Epithelial cell of proximal tubule (primary cell): ENCODE data around the gene RAB14. TPM values are rescaled to one million over a fixed set of nuclear protein-coding genes. Genes with fewer than 3 reads are reported as not detected.

Experiments
- DNase-seq: peaks from one replicate; pipeline ENCODE4 v3.0.0-alpha.2; 2011; ENCODE audit warnings: low read depth
- H3K4me3 ChIP-seq: 2 replicates; pipeline ENCODE4 v1.5.1; 2011; ENCODE audit warnings: low read depth, mild to moderate bottlenecking, low read length
- total RNA-seq: library from RNA; depleted of rRNA; stranded (reverse); fragments of >200 nt; gene quantifications from 2 replicates; pipeline ENCODE4 v1.2.3, GENCODE V29; 2015
- TF ChIP-seq, protein P1 (sequence below): conservative IDR thresholded peaks from 2 replicates; pipeline ENCODE4 v1.5.1; 2012; ENCODE audit warnings: low read depth, mild to moderate bottlenecking, low read length

The RAB14 gene
- total RNA-seq, 1 donor from 2014 or later = 15.5 TPM

DNA sequence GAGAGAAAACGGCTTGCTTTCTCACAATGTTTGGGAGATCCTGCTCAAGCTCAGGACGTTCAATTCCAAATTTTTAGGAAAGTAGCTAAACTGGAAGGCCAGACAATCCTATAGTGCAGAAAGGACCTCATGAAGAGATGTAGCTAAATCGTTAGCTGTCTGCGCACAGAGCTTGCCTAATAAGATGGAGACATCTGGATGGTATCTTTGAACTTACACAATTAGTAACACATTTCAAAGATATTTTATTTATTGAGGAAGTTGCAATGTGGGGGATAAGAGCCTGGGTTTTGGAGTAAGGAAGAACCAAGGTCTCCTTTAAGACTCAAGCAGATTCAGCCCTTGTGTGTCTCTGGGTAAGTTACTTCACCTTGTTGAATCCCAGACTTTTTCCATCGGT lies 28.6 kb upstream of the RAB14 start:
- H3K4me3 ChIP-seq = no peak overlapping the region
- no peak for DNase-seq
- TF ChIP-seq, protein P1, sequence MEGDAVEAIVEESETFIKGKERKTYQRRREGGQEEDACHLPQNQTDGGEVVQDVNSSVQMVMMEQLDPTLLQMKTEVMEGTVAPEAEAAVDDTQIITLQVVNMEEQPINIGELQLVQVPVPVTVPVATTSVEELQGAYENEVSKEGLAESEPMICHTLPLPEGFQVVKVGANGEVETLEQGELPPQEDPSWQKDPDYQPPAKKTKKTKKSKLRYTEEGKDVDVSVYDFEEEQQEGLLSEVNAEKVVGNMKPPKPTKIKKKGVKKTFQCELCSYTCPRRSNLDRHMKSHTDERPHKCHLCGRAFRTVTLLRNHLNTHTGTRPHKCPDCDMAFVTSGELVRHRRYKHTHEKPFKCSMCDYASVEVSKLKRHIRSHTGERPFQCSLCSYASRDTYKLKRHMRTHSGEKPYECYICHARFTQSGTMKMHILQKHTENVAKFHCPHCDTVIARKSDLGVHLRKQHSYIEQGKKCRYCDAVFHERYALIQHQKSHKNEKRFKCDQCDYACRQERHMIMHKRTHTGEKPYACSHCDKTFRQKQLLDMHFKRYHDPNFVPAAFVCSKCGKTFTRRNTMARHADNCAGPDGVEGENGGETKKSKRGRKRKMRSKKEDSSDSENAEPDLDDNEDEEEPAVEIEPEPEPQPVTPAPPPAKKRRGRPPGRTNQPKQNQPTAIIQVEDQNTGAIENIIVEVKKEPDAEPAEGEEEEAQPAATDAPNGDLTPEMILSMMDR = no peak

DNA sequence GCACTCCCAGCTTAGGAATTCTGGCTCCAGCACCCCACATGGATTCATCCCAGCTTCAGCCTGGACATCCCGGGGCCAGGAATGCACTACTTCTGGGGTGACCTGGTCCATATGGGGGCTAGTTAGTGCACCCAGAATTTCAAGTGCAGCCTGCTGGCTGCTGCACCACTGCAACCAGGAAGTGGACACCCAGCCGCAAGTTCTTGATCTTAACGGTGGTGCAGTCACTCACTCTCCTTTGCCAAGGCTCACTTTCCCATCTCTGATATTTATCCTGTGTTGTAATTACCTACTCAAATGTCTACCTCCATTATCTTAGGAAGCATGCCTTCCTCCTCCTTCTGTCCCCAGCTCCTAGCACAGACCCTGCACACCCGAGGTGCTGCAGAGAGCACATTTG lies 26.2 kb upstream of the RAB14 start:
- no peak for DNase-seq

DNA sequence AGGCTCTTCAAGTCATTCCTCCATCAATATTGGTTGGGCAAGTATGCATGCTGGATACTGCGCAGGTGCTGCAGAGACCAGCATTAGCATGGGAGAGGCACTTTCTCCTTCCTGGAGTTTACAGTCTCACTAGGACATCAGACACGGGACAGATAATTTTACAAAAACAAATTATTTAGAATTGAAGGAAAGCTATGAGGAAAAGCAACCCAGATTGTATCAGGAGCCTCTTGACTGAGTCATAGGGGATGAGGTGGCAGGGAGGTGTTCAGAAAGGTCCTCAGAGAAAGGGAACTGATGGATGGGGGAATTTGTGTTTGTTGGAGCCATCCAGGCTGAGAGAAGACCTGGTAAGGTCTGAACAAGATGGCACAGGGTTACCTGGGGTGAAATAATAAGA lies 24.5 kb upstream of the RAB14 start:
- DNase-seq = no peak
- H3K4me3 ChIP-seq = no peak overlapping the region
- TF ChIP-seq, protein P1 = no peak

More for the DNA sequence above, 26.2 kb upstream of the RAB14 start:
- TF ChIP-seq, protein P1 = no peak
- no peak overlapping the region for H3K4me3 ChIP-seq

DNA sequence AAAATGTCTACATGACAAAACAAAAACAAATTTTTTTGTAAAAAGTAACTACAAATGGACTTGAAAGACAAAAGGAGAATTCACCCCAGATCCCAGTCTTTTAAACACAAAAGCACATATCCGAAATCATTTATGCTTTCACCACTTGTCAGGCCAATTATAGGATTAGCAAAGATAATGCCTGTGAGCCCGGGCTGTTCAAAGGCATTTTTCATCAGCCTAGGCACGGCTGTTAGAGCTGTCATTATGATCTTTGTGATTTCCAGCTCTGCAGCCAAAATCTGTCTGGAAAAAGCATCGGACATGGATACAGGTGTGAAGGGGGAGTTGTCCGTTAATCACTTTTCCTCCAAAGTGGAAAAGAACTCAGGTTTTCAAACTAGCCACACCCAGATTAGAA lies 23.6 kb upstream of the RAB14 start:
- DNase-seq = no peak
- TF ChIP-seq, protein P1 = no peak
- no peak overlapping the region for H3K4me3 ChIP-seq

DNA sequence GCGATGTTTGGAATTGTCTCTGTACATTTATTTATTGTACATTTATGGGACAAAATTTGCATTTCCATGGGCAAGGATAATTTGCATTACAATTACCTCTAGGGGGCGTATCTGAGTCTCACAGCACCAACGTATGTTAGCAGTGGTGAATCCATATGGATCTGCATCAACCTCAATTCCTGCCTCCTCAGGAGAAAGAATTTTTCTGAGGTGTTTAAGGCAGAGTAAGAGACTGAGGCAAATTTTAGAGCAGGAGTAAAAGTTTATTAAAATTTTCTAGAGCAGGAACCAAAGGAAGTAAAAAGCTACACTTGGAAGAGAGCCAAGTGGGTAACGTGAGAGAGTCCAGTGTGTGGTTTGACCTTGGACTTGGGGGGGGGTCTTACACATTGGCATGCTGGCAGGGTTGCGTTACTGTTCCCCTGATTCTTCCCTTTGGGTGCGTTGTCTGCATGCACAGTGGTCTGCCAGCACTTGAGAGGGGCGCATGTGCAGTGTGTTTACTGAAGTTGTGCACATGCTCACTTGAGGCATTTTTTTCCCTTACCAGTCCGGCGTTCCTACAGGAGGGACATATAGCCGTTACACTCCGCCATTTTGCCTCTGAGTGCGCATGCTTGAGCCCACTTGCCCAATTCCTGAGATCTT lies 21.0 kb upstream of the RAB14 start:
- no peak overlapping the region for H3K4me3 ChIP-seq
- no peak for DNase-seq
- TF ChIP-seq, protein P1 = peak; percentile 85

DNA sequence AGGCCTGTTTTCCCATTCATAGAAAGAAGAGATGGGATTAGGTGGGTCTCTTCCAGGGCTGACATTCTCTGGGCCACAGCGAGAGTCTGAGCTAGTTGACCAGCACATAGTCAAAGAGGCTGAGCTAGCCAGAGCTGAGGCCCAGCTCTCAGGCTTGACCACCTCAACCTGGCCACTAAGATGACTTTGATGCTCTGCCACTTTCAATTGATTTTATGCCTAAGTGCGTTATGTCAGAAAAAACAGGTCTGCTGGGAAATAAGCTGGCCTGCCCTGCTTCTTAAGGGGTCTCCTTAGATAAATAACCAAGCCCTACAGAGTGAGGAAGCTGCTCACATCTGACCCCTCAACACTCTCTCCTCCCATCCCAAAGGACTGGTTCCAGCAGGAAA lies 20.0 kb upstream of the RAB14 start:
- H3K4me3 ChIP-seq = no peak overlapping the region
- no peak for DNase-seq
- TF ChIP-seq, protein P1 = no peak

DNA sequence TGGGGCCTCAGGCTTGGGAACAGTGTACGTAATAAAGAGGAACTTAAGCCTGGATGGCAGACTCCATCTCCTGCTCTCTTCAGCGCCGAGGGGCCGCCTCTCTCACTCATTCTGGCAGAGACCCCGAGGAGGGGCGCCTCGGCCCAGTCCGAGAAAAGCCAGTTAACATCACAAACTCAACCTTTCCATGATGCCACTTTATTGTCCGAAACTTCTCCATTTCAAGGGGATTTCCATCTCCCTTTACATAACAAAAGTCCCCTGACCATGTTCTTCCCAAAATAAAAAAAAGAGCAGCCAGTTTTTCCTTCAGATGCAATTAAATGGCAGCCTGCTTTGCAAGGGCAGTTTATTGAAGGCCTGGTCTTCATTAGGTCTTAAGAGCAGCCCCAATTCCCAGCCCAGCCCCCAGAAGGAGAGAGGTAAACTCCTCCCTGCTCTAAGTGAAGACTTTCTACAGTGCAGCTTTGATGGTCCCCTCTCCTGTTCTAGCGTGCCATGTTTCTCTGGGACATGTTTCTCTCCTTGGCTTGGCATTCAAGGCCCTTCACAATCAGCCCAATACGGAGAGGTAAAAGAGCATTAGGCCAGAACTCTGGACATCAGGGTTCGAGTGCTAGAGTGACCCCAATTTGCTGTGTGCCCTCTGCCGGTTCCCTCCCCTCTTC lies 19.5 kb upstream of the RAB14 start:
- no peak overlapping the region for H3K4me3 ChIP-seq
- DNase-seq = no peak
- TF ChIP-seq, protein P1 = no peak
